HCT116 (cell line): ENCODE measurements around the gene SCFD1. TPM values are rescaled to one million over a fixed set of nuclear protein-coding genes. Genes with fewer than 3 reads are reported as not detected.

Source experiments
- ATAC-seq: fragments of 200-7000 bp; cut with Tn5 transposase; 2 replicates; pipeline ENCODE4 v1.9.1; 2020; ENCODE audit warnings: mild to moderate bottlenecking, moderate library complexity
- BruUV-seq: library from RNA; stranded (reverse); fragments of 400-500 nt; replicated peaks from 2 replicates; lab custom pipeline; 2021; lab: Mats Ljungman, UMichigan
- CTCF ChIA-PET: fragments of 300-600 bp; sonication (Branson Sonifier 250); formaldehyde crosslinking; loops from one replicate; lab custom pipeline; 2021; ENCODE audit warnings: antibody characterized with exemption; lab: Charles Lee
- POLR2A ChIA-PET: fragments of 300-600, 350-600 bp; sonication (Branson Sonifier 250); formaldehyde crosslinking; loops from one replicate; lab custom pipeline; 2021; ENCODE audit warnings: antibody characterized with exemption; lab: Charles Lee
- RAD21 ChIA-PET, 2 experiments: fragments of 300-600 bp; sonication (Branson Sonifier 250); formaldehyde crosslinking; loops; one replicate each; lab custom pipeline; 2023; ENCODE audit warnings: low total read pairs in 2 of 2; ENCODE audit not compliant: uncharacterized antibody in 2 of 2, unreplicated experiment in 2 of 2, low non-redundant PET in 1 of 2; lab: Charles Lee
- DNase-seq: peaks from one replicate; pipeline ENCODE4 v3.0.0-alpha.2; 2010; ENCODE audit warnings: low read depth, low spot score
- H2AFZ ChIP-seq: fragments of 200-600 bp; shearing (Covaris generic), sonication (generic); 2 replicates; pipeline ENCODE4 v1.6.1; 2017; ENCODE audit warnings: low read depth, mixed run types, mixed read lengths, antibody characterized with exemption, low read length; ENCODE audit not compliant: poor library complexity, severe bottlenecking
- H3K27ac ChIP-seq: 2 replicates; pipeline ENCODE4 v1.5.1; 2012; ENCODE audit warnings: low read depth, low read length
- H3K27me3 ChIP-seq: fragments of 200-600 bp; sonication (generic); 2 replicates; pipeline ENCODE4 v1.6.1; 2016; ENCODE audit warnings: mixed run types, low read length, mixed read lengths; ENCODE audit not compliant: insufficient read depth
- H3K36me3 ChIP-seq, 2 experiments: fragments of 200-500 bp in 1 of 2; fragments of 200-600 bp in 1 of 2; sonication (Bioruptor generic) in 1 of 2; sonication (generic) in 1 of 2; 2 replicates each; pipeline versions ENCODE4 v1.5.1 to v1.6.1; 2014 to 2016; ENCODE audit warnings: low read length in 2 of 2, inconsistent platforms in 1 of 2, mixed read lengths in 1 of 2, mixed run types in 1 of 2; ENCODE audit not compliant: insufficient read depth in 2 of 2, control insufficient read depth in 1 of 2
- H3K4me1 ChIP-seq, 2 experiments: fragments of 200-600 bp in 1 of 2; sonication (generic) in 1 of 2; 2 replicates each; pipeline versions ENCODE4 v1.5.1 to v1.6.1; 2012 to 2017; ENCODE audit warnings: low read length in 2 of 2, inconsistent platforms in 1 of 2, mild to moderate bottlenecking in 1 of 2, mixed read lengths in 1 of 2, mixed run types in 1 of 2, moderate library complexity in 1 of 2; ENCODE audit not compliant: insufficient read depth in 2 of 2, control insufficient read depth in 1 of 2
- H3K4me2 ChIP-seq: fragments of 200-600 bp; sonication (generic); 2 replicates; pipeline ENCODE4 v1.6.1; 2017; ENCODE audit warnings: mixed run types, low read length, mixed read lengths
- H3K4me3 ChIP-seq, 2 experiments: fragments of 200-600 bp in 1 of 2; sonication (generic) in 1 of 2; replicated peaks in 1 of 2; 2 replicates each; pipeline ENCODE4 v1.5.1; 2011 to 2016; ENCODE audit warnings: low read length in 2 of 2, control low read depth in 1 of 2, low read depth in 1 of 2, mild to moderate bottlenecking in 1 of 2, mixed read lengths in 1 of 2, mixed run types in 1 of 2
- H3K79me2 ChIP-seq: fragments of 200-600 bp; sonication (generic); 2 replicates; pipeline ENCODE4 v1.6.1; 2017; ENCODE audit warnings: mild to moderate bottlenecking, mixed run types, low read length, moderate library complexity, mixed read lengths; ENCODE audit not compliant: insufficient read depth
- H3K9ac ChIP-seq: fragments of 200-600 bp; sonication (generic); 2 replicates; pipeline ENCODE4 v1.6.1; 2016; ENCODE audit warnings: low read length, mixed read lengths
- H3K9me2 ChIP-seq: fragments of 200-600 bp; sonication (generic), shearing (Covaris generic); 2 replicates; pipeline ENCODE4 v1.6.1; 2017; ENCODE audit warnings: mixed run types, mild to moderate bottlenecking, moderate library complexity; ENCODE audit not compliant: insufficient read depth
- H3K9me3 ChIP-seq, 2 experiments: fragments of 200-500 bp in 1 of 2; fragments of 200-600 bp in 1 of 2; sonication (Bioruptor generic) in 1 of 2; sonication (generic) in 1 of 2; 2 replicates each; pipeline ENCODE4 v1.6.1; 2014 to 2017; ENCODE audit warnings: low read length in 2 of 2, mixed read lengths in 2 of 2, inconsistent platforms in 1 of 2, low read depth in 1 of 2, mild to moderate bottlenecking in 1 of 2, mixed run types in 1 of 2, moderate library complexity in 1 of 2; ENCODE audit not compliant: control insufficient read depth in 1 of 2, insufficient read depth in 1 of 2
- H4K20me1 ChIP-seq: fragments of 200-600 bp; sonication (generic), shearing (Covaris generic); 2 replicates; pipeline ENCODE4 v1.6.1; 2017; ENCODE audit warnings: mixed run types, mild to moderate bottlenecking, moderate library complexity; ENCODE audit not compliant: insufficient read depth
- EGR1 ChIP-seq: IDR thresholded peaks from 2 replicates; pipeline ENCODE4 v1.6.1; 2012; ENCODE audit warnings: low read depth
- ELF1 ChIP-seq: IDR thresholded peaks from 2 replicates; pipeline ENCODE4 v1.6.1; 2012; ENCODE audit warnings: low read depth, borderline replicate concordance
- EZH2 ChIP-seq: fragments of 200-600 bp; sonication (generic); IDR thresholded peaks from 2 replicates; pipeline ENCODE4 v1.6.1; 2017; ENCODE audit warnings: antibody characterized with exemption, mixed run types
- JUND ChIP-seq: IDR thresholded peaks from 2 replicates; pipeline ENCODE4 v1.6.1; 2012
- POLR2AphosphoS5 ChIP-seq: IDR thresholded peaks from 2 replicates; pipeline ENCODE4 v1.6.1; 2011; ENCODE audit warnings: mild to moderate bottlenecking, low read depth, low read length, moderate library complexity
- SRF ChIP-seq: IDR thresholded peaks from 2 replicates; pipeline ENCODE4 v1.6.1; 2012; ENCODE audit warnings: low read depth
- YY1 ChIP-seq: IDR thresholded peaks from 2 replicates; pipeline ENCODE4 v1.6.1; 2011; ENCODE audit warnings: low read length, low read depth, moderate library complexity, mild to moderate bottlenecking; ENCODE audit not compliant: insufficient replicate concordance; ENCODE audit errors: extremely low read depth
- ZFX ChIP-seq: fragments of 450-650 bp; IDR thresholded peaks from 2 replicates; pipeline ENCODE4 v1.6.1; 2017
- intact Hi-C: fragments of 100-400 bp; cut with micrococcal nuclease; formaldehyde crosslinking; loops from 2 replicates; pipeline ENCODE4 v1.10.0; 2022
- total RNA-seq: library from RNA; stranded (reverse); gene quantifications from one replicate; pipeline ENCODE4 v1.2.1, GENCODE V29; 2021; ENCODE audit not compliant: unreplicated experiment
- TF ChIP-seq, protein P1 (sequence below): IDR thresholded peaks from 2 replicates; pipeline ENCODE4 v1.6.1; 2012
- TF ChIP-seq, protein P2 (sequence below), 3 experiments: fragments of 200-600 bp in 1 of 3; sonication (generic) in 1 of 3; IDR thresholded peaks in 2 of 3; conservative IDR thresholded peaks in 1 of 3; 2 replicates each; pipeline ENCODE4 v1.5.1; 2012 to 2017; ENCODE audit warnings: low read depth in 2 of 3, low read length in 2 of 3, antibody characterized with exemption in 1 of 3, borderline replicate concordance in 1 of 3, control low read depth in 1 of 3, mild to moderate bottlenecking in 1 of 3, mixed read lengths in 1 of 3, mixed run types in 1 of 3, moderate library complexity in 1 of 3; ENCODE audit not compliant: insufficient read depth in 1 of 3
- TF ChIP-seq, protein P3 (sequence below): IDR thresholded peaks from 2 replicates; pipeline ENCODE4 v1.6.1; 2011; ENCODE audit warnings: mild to moderate bottlenecking, low read length, moderate library complexity; ENCODE audit not compliant: insufficient replicate concordance; ENCODE audit errors: extremely low read depth

SCFD1 gene
- total RNA-seq, 1 experiment from 2014 or later: 71.1 TPM

DNA sequence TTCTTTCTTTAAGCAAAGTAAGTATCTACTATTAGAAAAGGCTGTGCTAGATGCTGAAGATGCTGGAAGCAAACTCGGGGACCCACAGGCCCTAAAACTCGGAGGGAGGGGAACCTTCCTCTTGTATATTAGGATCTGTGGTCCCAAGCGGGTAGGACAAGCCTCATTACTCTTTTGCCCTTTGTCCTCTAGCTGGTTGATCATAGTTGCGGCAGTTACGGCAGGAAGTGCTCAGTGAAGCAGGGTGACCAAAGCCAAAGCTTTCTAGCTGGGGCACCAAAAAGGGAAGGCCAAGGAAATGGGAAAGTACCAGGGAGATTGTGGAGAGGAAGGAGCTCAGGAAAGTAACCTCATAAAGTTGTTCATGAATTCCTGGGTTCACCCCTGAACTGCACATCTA, 76.3 kb downstream of the SCFD1 start:
- no TSS peak for BruUV-seq
- Histone ChIP-seq H3K79me2 (no peaks in the 10 kb centered on the region), H3K27me3 (no peaks in the 10 kb centered on the region), H3K27ac (no peak overlapping the region), H3K9me3 (no peaks in the 10 kb centered on the region), H3K4me3 (no peak overlapping the region), H3K36me3 (peaks cover 0 to 4% of the 10 kb centered on the region in 2 experiments; a peak in 1 of 4 replicates), H3K4me1 (no peaks in the 10 kb centered on the region), H3K9ac (no peak overlapping the region), H3K4me2 (no peak overlapping the region), H3K9me2 (no peaks in the 10 kb centered on the region), H2AFZ (no peak overlapping the region), H4K20me1 (no peaks in the 10 kb centered on the region)
- ChIA-PET RAD21 (no interaction called here), POLR2A (no interaction called here), CTCF (interaction anchor here (1.3 to 1.4 kb wide), 2 partner anchors 9 to 16 kb away, joined by 4 read pairs; no protein-coding TSS in a partner anchor)
- TF ChIP-seq, protein P1, sequence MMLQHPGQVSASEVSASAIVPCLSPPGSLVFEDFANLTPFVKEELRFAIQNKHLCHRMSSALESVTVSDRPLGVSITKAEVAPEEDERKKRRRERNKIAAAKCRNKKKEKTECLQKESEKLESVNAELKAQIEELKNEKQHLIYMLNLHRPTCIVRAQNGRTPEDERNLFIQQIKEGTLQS: no peak
- no peak for TF ChIP-seq ZFX
- TF ChIP-seq POLR2AphosphoS5: no peak
- no peak for TF ChIP-seq SRF
- TF ChIP-seq ELF1: no peak
- no peak for TF ChIP-seq EZH2
- TF ChIP-seq, protein P2, sequence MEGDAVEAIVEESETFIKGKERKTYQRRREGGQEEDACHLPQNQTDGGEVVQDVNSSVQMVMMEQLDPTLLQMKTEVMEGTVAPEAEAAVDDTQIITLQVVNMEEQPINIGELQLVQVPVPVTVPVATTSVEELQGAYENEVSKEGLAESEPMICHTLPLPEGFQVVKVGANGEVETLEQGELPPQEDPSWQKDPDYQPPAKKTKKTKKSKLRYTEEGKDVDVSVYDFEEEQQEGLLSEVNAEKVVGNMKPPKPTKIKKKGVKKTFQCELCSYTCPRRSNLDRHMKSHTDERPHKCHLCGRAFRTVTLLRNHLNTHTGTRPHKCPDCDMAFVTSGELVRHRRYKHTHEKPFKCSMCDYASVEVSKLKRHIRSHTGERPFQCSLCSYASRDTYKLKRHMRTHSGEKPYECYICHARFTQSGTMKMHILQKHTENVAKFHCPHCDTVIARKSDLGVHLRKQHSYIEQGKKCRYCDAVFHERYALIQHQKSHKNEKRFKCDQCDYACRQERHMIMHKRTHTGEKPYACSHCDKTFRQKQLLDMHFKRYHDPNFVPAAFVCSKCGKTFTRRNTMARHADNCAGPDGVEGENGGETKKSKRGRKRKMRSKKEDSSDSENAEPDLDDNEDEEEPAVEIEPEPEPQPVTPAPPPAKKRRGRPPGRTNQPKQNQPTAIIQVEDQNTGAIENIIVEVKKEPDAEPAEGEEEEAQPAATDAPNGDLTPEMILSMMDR (IDR thresholded peaks at IDR 0.05 in 2 of 3, conservative IDR thresholded peaks at IDR 0.05 in 1 of 3; ENCODE audit: borderline replicate concordance in 1 of 3, insufficient read depth in 1 of 3, low read depth in 2 of 3, low read length in 2 of 3): no peak
- no peak for TF ChIP-seq EGR1
- TF ChIP-seq YY1: no peak
- TF ChIP-seq JUND: no peak
- TF ChIP-seq, protein P3, sequence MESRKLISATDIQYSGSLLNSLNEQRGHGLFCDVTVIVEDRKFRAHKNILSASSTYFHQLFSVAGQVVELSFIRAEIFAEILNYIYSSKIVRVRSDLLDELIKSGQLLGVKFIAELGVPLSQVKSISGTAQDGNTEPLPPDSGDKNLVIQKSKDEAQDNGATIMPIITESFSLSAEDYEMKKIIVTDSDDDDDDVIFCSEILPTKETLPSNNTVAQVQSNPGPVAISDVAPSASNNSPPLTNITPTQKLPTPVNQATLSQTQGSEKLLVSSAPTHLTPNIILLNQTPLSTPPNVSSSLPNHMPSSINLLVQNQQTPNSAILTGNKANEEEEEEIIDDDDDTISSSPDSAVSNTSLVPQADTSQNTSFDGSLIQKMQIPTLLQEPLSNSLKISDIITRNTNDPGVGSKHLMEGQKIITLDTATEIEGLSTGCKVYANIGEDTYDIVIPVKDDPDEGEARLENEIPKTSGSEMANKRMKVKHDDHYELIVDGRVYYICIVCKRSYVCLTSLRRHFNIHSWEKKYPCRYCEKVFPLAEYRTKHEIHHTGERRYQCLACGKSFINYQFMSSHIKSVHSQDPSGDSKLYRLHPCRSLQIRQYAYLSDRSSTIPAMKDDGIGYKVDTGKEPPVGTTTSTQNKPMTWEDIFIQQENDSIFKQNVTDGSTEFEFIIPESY: no peak
- intact Hi-C loops: no loop called here
- no peak for DNase-seq
- no peak for ATAC-seq
